K562 (cell line): ENCODE data around the gene CHCHD6.

Experiments
- CTCF ChIP-seq, 3 experiments: IDR thresholded peaks in 2 of 3; conservative IDR thresholded peaks in 1 of 3; 2 replicates each; pipeline ENCODE4 v1.5.1; 2011 to 2012; ENCODE audit warnings: low read length in 3 of 3, mild to moderate bottlenecking in 3 of 3, control low read depth in 2 of 3, improper control_type of control experiment in 1 of 3, inconsistent platforms in 1 of 3, low read depth in 1 of 3, mixed read lengths in 1 of 3, moderate library complexity in 1 of 3; ENCODE audit not compliant: insufficient read depth in 2 of 3
- FOXJ3 ChIP-seq: sonication (generic); formaldehyde crosslinking; IDR thresholded peaks from 2 replicates; pipeline ENCODE4 v1.4.0; 2020; ENCODE audit warnings: mild to moderate bottlenecking, missing genetic modification reagents
- KDM5B ChIP-seq: fragments of 200-600 bp; sonication (generic); IDR thresholded peaks from 2 replicates; pipeline ENCODE4 v1.6.1; 2012; ENCODE audit warnings: low read depth, mild to moderate bottlenecking, moderate library complexity, low read length, control low read depth, inconsistent platforms; ENCODE audit not compliant: insufficient replicate concordance
- NFIC ChIP-seq: fragments of 450-650 bp; IDR thresholded peaks from 2 replicates; pipeline ENCODE4 v1.6.1; 2017; ENCODE audit warnings: mild to moderate bottlenecking, inconsistent platforms
- PTTG1 ChIP-seq: fragments of 450-650 bp; IDR thresholded peaks from 2 replicates; pipeline ENCODE4 v1.6.1; 2016; ENCODE audit warnings: low read depth, mild to moderate bottlenecking, missing genetic modification characterization, missing compliant biosample characterization
- RCOR1 ChIP-seq, 2 experiments: IDR thresholded peaks; 2 replicates each; pipeline ENCODE4 v1.6.1; 2012; ENCODE audit warnings: low read depth in 2 of 2, low read length in 2 of 2, borderline replicate concordance in 1 of 2, improper control_type of control experiment in 1 of 2
- SMAD1 ChIP-seq: fragments of 150-350 bp; IDR thresholded peaks from 2 replicates; pipeline ENCODE4 v1.6.1; 2014; ENCODE audit warnings: low read length, low read depth; ENCODE audit not compliant: partially characterized antibody
- THAP7 ChIP-seq: fragments of 250-450 bp; sonication (Bioruptor Pico); IDR thresholded peaks from 2 replicates; pipeline ENCODE4 v1.5.0; 2021

- TF ChIP-seq SMAD1, result no peak
- TF ChIP-seq RCOR1 (IDR thresholded peaks at IDR 0.05; ENCODE audit: borderline replicate concordance in 1 of 2, low read depth in 2 of 2, low read length in 2 of 2), result no peak
- no peak for TF ChIP-seq KDM5B
- TF ChIP-seq THAP7 (CRISPR knock-in tag), result no peak
- TF ChIP-seq FOXJ3 (CRISPR knock-in tag), result no peak
- TF ChIP-seq CTCF (IDR thresholded peaks at IDR 0.05 in 2 of 3, conservative IDR thresholded peaks at IDR 0.05 in 1 of 3; ENCODE audit: insufficient read depth in 2 of 3, low read depth in 1 of 3, low read length in 3 of 3), result no peak
- no peak for TF ChIP-seq PTTG1 (tag)
- no peak for TF ChIP-seq NFIC
Measured at GRCh38 chr3:126887686-126888085, 183.6 kb downstream of the CHCHD6 start.
